C4-2B (cell line): Measurements from ENCODE around the gene MESD.

ENCODE experiments used
- ZFX ChIP-seq: fragments of 450-650 bp; IDR thresholded peaks from 2 replicates; pipeline ENCODE4 v1.6.1; 2017
- TF ChIP-seq, protein P1 (sequence below): fragments of 450-650 bp; conservative IDR thresholded peaks from 2 replicates; pipeline ENCODE4 v1.5.1; 2017; ENCODE audit warnings: mild to moderate bottlenecking

DNA sequence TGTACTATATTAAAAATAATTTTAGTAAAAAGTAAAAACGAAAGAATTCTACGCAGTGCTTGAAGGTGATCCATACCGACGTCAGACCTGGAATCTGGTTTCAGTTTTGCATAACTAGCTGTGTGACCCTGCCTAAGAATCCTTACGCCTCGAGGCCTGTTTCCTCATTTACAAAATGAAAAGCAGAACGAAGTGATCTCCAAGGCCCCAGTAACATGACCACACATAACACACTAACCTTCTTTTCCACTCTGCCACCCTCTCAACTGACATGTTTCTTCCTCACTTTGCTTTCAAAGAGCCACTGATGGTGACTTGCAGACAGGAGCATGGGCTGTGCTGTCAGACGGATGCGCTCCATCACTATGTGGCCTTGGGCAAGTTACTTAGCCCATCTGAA is 4.8 kb downstream of the MESD start:
- TF ChIP-seq, protein P1, sequence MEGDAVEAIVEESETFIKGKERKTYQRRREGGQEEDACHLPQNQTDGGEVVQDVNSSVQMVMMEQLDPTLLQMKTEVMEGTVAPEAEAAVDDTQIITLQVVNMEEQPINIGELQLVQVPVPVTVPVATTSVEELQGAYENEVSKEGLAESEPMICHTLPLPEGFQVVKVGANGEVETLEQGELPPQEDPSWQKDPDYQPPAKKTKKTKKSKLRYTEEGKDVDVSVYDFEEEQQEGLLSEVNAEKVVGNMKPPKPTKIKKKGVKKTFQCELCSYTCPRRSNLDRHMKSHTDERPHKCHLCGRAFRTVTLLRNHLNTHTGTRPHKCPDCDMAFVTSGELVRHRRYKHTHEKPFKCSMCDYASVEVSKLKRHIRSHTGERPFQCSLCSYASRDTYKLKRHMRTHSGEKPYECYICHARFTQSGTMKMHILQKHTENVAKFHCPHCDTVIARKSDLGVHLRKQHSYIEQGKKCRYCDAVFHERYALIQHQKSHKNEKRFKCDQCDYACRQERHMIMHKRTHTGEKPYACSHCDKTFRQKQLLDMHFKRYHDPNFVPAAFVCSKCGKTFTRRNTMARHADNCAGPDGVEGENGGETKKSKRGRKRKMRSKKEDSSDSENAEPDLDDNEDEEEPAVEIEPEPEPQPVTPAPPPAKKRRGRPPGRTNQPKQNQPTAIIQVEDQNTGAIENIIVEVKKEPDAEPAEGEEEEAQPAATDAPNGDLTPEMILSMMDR, result no peak
- TF ChIP-seq ZFX, result no peak
